ENCODE data around the gene LRRC75B. TPM values are rescaled to one million over a fixed set of nuclear protein-coding genes. Genes with fewer than 3 reads are reported as not detected.
"Not testable (repeated sequence)": the region's sequence is repeated elsewhere in the genome, so short reads cannot be mapped to it uniquely, and the experiment has no call there.

Gene LRRC75B
- total RNA-seq, 1 donor from 2014 or later, result 5.0 TPM

DNA sequence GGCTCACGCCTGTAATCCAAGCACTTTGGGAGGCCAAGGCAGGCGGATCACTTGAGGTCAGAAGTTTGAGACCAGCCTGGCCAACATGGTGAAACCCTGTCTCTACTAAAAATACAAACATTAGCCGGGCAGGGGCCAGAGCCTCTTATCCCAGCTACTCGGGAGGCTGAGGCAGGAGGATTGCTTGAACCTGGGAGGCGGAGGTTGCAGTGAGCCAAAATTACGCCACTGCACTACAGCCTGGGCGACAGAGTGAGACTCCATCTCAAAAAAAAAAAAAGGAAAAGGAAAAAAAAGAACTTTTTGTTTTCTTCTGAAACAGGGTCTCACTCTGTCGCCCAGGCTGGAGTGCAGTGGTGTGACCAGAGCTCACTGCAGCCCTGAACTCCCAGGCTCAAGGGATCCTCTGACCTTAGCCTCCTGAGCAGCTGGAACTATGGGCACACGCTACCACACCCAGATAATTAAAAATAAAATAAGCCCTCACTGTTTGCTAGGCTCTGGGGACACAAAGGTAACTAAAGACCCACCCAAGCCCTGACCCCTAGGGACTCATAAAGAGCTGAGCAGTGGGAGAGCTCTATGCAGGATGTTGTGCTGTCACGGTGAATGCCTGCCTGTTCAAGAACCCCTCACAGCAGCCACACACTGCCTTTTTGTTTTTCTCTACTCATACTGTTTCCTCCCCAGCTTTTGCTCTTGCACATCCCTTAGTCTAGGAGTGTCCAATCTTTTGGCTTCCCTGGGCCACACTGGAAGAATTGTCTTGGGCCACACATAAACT, 40.2 kb downstream of the LRRC75B start:
- not testable (repeated sequence) for ATAC-seq

DNA sequence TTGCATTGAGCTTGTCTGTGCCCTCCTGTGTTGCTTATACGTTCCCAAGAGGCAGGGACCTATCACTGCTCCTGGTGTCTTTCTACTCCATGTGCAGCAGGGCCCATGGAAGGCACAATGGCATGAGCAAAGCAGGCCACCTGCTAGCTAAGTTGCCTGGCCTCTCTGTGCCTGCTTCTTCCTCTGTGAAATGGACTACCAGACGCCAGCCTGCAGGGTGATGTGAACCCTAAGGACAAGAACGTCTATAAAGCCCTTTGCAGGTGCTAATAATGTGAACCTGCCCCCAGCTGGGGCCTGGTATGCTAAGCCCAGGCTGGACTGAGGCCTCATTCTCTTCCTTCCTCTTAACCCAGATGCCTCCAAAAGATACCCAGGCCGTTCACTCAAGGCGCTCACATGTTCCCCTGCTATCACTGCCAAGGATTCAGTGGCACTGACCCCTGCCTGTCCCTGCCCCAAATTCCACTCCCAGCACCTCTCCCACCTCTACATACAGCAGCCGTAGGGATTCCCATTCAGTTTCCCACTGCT, 41.9 kb downstream of the LRRC75B start:
- no peak for ATAC-seq

DNA sequence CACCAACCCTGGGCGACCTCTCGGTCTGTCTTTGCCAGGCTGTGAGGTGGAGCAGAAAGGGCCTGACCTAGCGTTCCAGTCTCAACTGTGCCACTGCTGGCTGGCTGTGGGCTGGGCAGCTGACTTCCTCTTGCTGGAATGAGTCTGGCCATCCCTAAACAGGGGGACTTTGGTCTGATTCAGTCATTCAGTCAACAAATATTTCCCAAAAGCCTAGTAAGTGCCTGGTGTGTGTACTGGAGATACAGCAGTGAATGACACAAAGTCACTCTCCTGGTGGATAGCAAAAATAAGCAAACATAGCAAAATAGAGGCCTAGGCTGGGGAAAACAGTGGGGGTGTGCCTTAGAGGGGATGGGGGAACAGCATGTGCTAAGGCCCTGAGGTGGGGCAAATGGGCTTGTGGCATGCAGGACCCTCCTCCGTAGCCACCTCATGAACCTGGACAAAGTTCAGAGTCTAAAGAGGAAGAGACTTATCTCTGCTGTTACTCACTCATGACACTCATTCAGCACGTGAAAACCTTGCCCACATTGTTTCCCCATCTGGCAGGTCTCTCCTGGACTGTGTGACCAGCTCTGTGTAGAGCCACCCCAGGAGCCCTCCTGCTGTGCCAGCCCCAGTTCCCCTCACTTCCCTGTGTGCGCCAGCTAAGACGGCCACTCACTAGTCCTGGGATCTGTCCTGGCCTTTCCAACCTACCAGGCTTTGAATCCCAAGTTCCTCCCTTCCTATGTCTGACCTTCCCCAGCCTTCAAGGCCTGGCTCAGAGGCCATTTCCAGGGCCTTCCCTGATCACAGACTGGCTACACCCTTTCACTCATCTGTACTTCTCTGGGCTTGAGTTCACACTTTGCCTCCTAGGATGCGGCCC, 42.6 kb downstream of the LRRC75B start:
- ATAC-seq, result no peak

DNA sequence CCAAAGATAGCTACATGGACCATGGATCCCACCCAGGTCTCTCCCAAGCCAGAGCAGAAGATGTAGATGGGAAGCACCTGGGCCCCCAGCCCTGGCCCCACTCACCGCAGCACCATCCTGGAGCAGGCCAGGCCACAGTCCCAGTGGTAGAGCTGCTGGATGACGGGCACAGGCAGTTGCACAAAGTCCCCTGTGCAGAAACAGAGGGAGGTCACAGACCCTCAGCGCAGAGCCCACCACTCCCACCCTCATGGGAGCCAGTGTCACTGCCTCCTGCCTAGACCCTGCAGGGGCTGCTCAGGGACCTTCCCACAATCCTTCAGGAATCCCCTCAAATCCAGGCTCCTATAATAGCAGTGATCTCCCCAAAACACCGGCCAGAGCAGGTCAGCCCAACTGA, 44.1 kb downstream of the LRRC75B start:
- no peak for ATAC-seq

GRCh38 chr22:24543679-24544243, 49.1 kb downstream of the LRRC75B start:
- ATAC-seq, result no peak

- peak; percentile 10 for ATAC-seq
Observed at GRCh38 chr22:24543185-24543601, 49.7 kb downstream of the LRRC75B start.

- ATAC-seq, result peak; percentile 39
Observed at GRCh38 chr22:24542641-24543040, 50.2 kb downstream of the LRRC75B start.

DNA sequence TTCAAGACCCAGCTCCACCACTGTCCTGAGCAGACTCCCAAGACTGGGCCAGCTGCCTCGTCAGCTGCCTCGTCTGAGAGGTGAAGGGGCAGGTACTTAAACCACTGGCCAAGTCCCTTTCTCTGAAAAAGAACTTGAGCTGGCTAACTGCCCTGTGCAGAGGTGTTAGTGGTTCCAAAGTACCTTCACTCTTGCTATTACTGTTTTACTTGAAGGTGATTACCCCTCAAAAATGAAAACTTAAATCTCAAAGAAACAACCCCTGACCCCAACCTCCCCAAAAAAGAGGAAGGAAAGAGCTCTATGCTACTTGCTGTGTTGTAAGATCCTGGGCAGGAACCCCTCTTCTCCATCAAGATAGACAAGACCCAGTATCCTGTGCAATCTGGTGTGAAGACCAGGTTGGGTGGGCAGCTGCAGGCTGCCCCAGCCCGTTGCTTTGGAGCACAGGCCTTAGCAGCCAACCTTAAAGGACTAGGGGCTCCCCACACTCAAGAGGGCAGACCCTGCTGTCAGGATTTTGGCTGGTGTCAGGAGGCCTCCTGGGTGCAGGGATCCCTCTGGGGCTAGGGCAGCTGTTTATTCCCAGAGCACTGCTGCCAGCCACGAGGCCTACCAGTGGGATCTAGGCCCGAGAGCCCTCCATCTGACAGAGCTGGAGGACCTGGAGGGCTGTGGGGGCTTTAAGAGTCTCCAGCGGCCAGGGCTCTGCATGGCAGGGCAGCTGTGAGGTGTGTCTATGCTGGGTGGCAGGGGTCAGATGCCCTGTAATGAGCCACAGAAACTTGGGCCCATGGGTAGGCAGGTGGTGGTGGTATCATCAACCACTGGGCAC, 51.0 kb downstream of the LRRC75B start:
- ATAC-seq, result no peak

DNA sequence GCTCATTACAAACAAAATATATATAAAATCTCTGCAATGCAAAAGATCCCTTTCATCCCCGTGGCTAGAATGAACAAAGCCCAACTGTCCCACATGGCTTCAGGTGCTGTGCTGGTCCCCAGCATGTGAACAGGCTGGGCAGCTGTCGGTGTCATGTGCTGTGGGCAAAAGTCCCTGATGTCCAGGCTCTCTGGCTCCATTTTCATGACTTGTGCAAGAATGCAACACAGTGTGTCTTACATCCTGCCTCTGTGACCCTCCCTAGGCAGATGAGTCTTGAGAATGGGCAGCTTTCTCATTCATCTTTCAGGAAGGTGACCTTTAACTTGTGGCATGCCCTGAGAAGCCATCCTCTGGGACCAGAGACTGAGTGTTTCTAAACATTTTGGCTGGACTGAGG, 52.4 kb downstream of the LRRC75B start:
- ATAC-seq, result no peak

- no peak for ATAC-seq
Observed at GRCh38 chr22:24536089-24536488, 56.8 kb downstream of the LRRC75B start.

Other genes starting within 250 kb of the LRRC75B start
- not detected for gene ADORA2A, start 165.5 kb downstream of the LRRC75B start, total RNA-seq
- 0.12 TPM for gene UPB1, start 97.7 kb downstream of the LRRC75B start, total RNA-seq
- gene GUCD1, start 37.9 kb downstream of the LRRC75B start, total RNA-seq, result 50.1 TPM
- 72.7 TPM for gene SNRPD3, start 37.1 kb downstream of the LRRC75B start, total RNA-seq
- 2.9 TPM for gene GGT1, start 10.1 kb upstream of the LRRC75B start, total RNA-seq
- not detected for gene PIWIL3, start 181.6 kb upstream of the LRRC75B start, total RNA-seq
- gene SGSM1, start 213.1 kb upstream of the LRRC75B start, total RNA-seq, result 0.20 TPM

Data from esophagus mucosa (tissue), 1 donor.